HG03571 (cell line): ENCODE results near the gene NR2C2AP.
"Not testable (repeated sequence)": the region's sequence is repeated elsewhere in the genome, so short reads cannot be mapped to it uniquely, and the experiment has no call there.

Experiments
- ATAC-seq: cut with Tn5 transposase; IDR thresholded peaks from one replicate; pipeline ENCODE4 v1.9.1; 2021; ENCODE audit not compliant: unreplicated experiment

NR2C2AP gene, protein sequence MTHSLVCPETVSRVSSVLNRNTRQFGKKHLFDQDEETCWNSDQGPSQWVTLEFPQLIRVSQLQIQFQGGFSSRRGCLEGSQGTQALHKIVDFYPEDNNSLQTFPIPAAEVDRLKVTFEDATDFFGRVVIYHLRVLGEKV

DNA sequence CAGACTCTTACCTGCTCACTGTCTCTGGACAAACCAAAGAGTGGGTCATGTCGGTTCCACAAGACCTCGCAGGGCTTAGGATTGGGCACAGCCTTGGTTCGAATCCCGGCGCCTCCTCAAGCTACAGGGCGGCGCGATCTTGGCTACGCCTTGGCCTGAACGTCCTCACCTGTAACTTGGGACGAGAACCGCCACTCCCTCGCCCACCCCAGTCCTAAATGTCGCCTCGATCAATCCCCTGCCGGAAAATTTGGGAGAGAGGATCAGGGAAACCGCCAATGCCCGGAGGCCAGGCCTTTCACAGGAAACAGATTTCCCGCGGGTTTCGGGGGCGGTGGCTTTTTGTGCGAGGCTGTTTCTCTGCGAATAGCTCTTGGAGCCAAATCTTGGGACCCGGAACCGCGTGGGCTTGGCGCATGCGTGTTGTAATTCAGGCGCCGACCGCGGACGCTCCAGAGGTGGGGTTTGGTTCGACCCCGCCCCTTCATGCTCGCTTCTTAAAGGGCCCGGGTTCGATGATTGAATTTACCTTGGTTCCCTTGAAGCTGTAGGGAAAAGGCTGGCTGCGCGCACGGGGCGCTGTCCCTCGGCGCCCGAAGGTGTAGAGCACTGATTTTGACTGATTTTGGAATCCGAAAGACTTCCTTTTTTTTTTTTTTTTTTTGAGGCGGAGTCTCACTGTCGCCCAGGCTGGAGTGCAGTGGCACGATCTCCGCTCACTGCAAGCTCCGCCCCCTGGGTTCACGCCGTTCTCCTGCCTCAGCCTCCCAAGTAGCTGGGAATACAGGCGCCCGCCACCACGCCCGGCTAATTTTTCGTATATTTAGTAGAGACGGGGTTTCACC, at the start of gene NR2C2AP:
Gene NR2C2AP, minus strand, starts transcription at position 403 of the 845 bp plus-strand sequence. Its CDS starts 354 bp downstream, at position 49.
- peak; percentile 60 for ATAC-seq

DNA sequence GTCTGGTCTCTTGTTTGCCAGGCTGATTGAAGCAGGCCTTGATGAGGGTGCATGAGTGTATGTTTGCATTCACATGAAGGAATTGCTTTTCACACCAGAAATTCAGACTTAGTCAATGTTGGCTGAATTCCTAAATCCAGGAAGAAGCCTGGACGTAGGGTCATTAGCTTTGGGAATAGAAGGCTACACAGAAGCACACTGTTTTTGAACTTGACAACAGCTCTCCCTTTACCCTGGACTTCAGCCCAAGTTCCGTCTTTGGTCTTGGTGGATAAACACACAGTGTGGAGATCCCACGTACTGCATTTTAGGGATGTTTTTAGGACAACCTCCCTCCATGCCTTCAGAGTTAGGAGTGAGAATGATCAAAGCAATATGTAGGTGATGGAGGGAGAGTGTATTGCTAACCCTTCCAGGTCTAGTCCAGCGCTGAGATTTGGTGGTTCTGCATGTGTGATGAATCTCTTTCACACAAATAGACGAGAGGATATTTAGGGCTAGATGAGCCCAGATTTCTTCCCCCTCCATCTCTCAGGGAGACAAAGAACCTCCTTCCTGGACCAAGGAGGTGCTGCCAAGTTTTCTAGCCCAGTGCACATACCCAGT, 47.1 kb upstream of the NR2C2AP start:
- ATAC-seq: no peak

DNA sequence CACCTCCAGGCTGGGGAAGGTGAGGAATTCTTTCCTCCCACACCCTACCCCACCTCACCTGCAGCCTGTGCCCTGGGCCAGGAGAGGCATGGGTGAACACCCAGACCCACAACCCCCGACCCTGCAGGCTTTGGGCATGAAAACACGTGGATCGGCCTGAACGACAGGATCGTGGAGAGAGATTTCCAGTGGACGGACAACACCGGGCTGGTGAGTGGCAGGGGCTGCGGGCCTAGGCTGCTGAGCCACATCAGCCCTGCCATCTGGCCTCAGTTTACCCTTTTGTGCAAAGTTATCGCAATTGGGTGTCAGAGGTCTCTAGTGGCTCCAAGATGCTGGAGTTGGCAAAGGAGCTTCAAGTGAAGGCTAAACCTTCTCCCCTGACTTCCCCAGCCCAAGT, 37.3 kb upstream of the NR2C2AP start:
- ATAC-seq: no peak

DNA sequence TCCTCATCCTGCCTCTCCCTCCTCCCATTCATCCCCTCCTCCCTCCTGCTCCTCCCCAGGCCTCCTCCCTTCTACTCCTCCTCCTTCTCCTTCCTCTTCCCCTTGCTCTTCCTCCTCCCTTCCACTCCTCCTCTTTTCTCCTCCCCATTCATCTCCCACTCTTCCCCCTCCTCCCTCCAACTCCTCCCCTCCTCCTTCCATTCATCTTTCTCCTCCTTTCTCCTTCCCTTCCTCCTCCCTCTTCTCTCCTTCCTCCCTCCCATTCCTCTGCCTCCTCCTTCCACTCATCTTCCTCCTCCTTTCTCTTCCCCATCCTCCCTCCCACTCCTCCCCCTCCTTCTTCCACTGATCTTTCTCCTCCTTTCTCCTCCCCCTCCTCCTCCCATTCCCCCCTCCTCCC, 36.5 kb upstream of the NR2C2AP start:
- no peak for ATAC-seq

DNA sequence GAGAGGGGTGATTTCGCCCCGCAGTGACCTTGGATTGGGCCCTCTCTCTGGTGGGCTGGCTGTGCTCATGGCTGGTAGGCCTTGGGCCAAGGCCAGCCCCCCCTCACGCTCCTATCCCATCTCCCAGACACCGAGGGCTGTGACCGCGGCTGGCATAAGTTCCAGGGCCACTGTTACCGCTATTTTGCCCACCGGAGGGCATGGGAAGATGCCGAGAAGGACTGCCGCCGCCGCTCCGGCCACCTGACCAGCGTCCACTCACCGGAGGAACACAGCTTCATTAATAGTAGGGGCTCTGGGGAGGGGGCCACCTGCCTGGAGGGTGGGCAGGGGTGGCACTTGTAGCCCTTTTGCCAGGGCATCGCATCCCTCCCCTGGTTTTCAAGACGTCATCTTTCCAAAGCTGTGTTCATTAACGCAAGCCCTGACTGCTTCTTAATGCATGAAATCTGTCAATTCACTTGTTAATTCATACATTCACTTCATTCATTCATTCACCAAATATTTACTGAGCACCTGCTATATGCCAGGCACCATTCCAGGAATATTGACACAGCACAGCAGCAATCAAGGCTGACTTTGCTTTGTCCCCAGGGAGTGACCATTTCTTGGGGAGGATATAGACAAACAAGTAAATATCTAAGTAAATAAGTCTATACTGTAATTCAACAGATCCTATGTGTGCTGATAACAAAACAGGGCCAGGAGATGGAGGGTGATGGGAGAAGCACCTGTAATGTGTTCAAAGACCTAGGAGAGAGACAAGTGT, 35.1 kb upstream of the NR2C2AP start:
- no peak for ATAC-seq

DNA sequence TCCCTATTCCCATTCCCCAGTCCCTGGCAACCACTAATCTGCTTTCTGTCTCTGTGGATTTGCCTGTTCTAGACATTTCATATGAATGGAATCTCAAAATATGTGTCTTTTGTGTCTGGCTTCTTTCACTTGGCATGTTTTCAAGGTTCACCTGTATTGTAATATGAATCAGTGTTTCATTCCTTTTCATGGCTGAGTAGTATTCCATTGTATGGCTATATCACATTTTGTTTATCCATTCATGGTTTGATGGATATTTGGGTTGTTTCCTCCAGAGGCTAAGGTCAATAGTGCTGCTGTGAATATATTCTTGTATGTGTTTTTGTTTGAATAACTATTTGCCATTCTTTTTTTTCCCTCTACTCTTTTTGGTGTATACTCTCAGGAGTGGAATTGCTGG, 33.0 kb upstream of the NR2C2AP start:
- no peak for ATAC-seq

DNA sequence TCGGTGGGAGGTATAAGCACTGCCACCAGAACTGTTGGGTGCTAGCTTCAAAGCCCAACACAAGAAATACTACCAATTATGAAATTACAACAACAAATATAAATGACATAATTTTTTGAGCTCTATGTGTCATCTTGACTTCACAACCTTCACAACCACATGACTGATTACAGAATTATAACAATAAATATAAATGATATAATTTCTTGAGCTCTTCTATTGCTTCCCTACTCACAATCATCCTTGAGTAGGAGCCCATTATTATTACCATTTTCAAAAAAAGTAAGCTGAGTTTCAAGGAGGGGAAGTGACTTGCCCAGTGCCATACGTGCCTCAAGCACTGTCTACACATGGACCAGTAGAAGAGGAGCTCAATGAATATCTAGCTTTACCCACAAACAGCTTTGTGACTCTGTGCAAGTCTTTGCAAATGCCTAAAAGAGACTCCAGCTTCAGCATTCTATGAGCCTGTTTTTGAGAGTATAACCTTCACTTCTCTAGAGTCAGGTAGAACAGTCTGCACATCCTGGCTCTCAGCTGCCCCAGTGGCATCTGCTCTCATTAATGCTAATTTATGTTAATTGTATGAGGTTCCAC, 31.1 kb upstream of the NR2C2AP start:
- no peak for ATAC-seq

DNA sequence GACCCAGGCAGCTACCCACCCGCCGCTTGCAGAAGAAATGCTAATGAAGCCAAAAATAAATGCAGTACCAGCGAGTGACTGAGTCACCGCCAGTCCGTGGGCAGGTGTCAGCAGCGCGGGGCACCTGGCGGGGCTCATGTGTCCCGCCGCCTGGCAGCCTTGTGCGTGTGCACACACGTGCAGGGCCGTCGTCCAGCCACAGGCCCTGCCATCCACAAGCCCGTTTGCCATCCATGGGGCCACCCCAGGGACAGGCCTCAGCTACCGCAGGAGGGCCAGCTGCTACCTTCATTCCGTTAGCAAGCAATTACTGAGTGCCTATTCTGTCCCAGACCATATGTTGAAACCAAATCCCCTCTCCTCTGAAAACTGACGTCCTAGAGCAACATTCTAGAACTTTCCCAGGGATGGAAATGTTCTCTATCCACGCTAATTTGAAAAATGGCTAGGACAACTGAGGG, 29.1 kb upstream of the NR2C2AP start:
- ATAC-seq: no peak

DNA sequence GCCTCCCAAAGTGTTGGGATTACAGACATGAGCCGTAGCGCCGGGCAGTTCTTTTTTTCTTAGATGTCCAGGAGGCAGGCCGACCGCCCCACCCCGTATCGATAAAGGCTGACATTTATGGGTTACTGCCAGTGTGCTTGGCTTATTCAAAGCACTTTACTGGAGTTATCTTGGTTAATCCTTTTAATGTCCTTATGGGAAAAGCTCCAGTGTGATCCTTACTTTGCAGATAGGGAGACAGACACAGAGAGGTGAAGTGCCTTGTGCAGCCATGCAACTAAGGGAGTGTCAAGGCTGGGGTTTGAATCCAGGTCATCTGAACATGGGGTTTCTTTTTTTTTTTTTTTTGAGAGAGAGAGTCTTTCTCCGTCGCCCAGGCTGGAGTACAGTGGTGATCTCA, 27.8 kb upstream of the NR2C2AP start:
- ATAC-seq: no peak

DNA sequence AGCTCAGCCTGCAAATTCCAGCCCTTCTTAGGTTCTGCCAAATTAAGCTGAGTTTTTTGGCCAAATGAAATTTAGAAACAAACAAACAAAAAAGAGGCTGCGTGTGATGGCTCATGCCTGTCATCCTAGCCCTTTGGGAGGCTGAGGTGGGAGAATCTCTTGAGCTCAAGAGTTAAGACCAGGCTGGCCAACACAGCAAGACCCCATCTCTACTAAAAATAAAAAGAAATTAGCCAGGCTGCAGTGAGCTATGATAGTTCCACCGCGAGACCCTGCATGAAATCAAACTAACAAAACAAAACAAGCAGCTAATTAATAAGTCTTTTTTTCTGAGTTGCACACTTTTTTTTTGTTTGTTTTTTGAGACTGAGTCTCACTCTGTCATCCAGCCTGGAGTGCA, 26.5 kb upstream of the NR2C2AP start:
- no peak for ATAC-seq

DNA sequence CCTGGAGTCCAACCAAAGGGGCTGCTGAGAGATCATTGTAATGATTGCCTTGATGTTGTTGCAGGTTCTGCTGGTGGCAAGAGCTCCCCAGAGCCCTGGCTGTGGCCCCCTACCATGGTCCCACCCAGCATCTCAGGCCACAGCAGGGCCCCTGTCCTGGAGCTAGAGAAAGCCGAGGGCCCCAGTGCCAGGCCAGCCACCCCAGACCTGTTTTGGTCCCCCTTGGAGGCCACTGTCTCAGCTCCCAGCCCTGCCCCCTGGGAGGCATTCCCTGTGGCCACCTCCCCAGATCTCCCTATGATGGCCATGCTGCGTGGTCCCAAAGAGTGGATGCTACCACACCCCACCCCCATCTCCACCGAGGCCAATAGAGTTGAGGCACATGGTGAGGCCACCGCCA, 24.0 kb upstream of the NR2C2AP start:
- no peak for ATAC-seq

DNA sequence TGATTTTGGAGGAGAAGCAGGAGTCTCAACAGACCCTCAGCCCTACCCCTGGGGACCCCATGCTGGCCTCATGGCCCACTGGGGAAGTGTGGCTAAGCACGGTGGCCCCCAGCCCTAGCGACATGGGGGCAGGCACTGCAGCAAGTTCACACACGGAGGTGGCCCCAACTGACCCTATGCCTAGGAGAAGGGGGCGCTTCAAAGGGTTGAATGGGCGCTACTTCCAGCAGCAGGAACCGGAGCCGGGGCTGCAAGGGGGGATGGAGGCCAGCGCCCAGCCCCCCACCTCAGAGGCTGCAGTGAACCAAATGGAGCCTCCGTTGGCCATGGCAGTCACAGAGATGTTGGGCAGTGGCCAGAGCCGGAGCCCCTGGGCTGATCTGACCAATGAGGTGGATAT, 23.4 kb upstream of the NR2C2AP start:
- ATAC-seq: no peak

DNA sequence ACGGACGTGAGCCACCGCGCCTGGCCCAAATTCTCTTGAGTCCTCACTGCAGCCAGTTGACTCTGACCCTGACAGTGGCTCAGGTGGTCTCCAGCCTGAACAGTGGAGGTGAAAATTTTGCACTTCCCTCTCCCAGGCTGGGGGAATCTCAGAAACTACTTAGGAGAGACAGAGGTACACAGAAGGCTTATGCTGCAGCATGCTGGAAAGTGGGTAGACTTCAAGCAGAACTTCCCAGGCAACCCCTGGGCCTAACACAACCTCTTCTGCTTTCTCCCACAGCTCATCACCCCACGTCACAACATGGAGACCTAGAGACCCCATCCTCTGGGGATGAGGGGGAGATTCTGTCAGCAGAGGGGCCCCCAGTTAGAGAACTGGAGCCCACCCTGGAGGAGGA, 23.0 kb upstream of the NR2C2AP start:
- no peak for ATAC-seq

DNA sequence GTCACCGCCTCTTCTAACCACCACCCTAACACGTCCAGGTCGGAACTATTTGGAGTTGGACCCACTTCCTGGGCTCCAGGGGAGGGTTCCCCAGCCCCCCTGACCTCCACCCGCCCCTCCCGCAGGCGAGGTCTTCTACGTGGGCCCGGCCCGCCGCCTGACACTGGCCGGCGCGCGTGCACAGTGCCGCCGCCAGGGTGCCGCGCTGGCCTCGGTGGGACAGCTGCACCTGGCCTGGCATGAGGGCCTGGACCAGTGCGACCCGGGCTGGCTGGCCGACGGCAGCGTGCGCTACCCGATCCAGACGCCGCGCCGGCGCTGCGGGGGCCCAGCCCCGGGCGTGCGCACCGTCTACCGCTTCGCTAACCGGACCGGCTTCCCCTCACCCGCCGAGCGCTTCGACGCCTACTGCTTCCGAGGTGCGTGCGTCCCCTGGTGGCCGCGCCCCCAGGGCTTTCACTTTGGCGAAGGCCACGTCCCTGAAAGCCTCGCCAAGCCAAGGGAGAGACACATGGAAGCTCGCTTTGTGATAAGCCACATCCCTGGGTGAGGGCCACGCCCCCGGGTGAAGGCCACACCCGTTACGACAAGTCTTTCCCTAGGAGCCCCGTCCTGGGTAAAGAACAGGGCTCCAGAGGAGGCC, 21.8 kb upstream of the NR2C2AP start:
- no peak for ATAC-seq

DNA sequence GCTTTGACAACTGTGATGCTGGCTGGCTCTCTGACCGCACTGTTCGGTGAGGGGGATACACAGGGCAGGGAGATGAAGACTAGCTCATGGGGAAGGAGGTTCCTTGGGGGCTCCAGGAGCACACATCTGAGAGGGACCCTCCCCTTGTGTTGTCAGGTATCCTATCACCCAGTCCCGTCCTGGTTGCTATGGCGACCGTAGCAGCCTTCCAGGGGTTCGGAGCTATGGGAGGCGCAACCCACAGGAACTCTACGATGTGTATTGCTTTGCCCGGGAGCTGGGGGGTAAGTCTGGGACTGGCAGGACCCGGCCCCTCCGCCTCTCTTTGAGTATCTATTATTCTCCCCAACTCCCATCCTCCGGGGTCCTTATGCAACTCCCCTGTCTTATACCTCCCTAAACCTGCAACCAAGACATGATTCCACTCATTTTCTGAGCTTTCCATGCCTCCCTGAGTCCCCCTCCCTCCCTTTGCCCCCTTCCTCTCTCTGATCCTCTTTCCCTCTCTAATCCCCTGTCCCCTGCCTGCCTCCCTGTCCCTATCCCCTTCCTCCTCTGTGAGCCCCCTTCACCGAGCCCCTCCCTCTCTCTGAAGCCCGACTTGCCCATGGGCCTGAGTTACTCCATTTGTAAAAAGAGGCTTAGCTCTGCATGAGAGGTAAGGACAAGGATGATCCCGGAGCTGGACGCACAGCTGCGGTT, 21.1 kb upstream of the NR2C2AP start:
- ATAC-seq: no peak

DNA sequence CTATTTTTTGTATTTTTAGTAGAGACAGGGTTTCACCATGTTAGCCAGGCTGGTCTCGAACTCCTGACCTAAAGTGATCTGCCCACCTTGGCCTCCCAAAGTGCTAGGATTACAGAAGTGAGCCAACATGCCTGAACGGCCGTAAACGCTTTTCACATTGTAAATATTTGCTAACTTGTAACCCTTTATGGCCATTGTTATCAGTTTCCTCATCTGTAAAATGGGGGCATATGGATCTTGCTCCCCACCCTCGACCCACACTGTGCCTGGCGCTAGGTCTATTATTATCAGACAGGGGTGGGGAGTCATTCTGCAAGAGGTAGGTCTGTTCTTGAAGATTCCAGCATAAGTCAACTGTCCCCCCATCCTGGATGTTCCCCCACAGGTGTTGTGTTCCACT, 20.4 kb upstream of the NR2C2AP start:
- no peak for ATAC-seq

DNA sequence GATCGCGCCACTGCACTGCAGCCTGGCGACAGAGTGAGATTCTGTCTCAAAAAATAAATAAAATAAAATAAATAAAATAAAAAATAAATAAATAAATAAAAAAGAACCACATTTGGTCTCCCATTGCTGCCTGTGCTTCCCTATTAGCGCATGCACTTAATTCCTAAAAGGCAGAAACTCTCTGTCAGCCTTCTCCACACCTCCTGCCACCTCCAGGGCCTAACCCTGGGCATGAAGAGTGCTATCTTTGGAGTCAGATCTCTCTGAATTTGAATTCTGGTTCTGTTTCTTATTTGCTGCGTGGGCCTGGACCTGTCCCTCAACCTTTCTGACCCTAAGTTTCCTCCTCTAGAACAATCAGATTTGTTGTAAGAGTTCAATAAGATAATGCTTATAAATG, 19.8 kb upstream of the NR2C2AP start:
- no peak for ATAC-seq

DNA sequence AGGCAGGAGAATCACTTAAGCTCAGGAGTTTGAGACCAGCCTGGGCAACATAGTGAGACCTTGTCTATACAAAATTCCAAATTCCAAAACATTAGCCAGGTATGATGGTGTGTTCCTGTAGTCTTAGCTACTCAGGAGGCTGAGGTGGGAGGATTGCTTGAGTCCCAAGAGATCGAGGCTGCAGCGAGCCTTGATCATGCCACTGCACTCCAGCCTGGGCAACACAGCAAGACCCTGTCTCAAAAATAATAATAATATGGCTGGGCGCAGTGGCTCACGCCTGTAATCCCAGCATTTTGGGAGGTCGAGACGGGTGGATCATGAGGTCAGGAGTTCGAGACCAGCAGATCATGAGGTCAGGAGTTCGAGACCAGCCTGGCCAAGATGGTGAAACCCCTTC, 17.8 kb upstream of the NR2C2AP start:
- not testable (repeated sequence) for ATAC-seq

DNA sequence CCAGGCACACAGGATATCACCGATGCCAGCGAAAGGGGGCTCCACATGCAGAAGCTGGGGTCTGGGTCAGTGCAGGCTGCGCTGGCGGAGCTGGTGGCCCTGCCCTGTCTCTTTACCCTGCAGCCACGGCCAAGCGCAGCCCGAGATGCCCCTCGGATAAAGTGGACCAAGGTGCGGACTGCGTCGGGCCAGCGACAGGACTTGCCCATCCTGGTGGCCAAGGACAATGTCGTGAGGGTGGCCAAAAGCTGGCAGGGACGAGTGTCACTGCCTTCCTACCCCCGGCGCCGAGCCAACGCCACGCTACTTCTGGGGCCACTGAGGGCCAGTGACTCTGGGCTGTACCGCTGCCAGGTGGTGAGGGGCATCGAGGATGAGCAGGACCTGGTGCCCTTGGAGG, 15.7 kb upstream of the NR2C2AP start:
- no peak for ATAC-seq

DNA sequence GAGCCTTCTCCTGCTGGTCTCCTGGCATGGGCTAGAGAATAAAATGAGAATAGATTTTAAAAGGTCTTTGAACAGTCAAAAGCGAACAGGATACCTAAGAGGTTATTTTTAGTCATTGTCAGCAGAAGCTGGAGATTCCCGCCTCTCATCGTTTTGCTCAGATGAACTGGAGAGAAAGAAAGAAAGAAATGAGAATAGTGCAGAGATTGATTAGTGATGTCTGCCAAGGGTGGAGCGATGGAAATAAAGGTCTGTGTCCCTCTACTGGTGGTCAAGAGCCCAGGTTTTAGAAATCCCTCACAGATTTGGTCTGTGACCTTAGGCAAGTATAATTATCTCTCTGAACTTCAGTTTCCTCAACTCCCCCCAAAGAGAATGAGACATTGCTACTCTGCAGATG, 13.9 kb upstream of the NR2C2AP start:
- no peak for ATAC-seq
